GM23338 (cell line): ENCODE data around the gene NOVA2.

Experiments used
- EZH2 ChIP-seq: fragments of 200-600 bp; sonication (generic); IDR thresholded peaks from one replicate; pipeline ENCODE4 v1.8.0; 2017; ENCODE audit warnings: antibody characterized with exemption, mild to moderate bottlenecking, low read depth; ENCODE audit not compliant: unreplicated experiment
- EZH2phosphoT487 ChIP-seq: fragments of 200-600 bp; sonication (generic); IDR thresholded peaks from one replicate; pipeline ENCODE4 v1.8.1; 2018; ENCODE audit warnings: antibody characterized with exemption; ENCODE audit not compliant: unreplicated experiment
- POLR2AphosphoS5 ChIP-seq: IDR thresholded peaks from 2 replicates; pipeline ENCODE4 v1.6.1; 2016; ENCODE audit warnings: antibody characterized with exemption, low read depth
- TF ChIP-seq, protein P1 (sequence below), 2 experiments: fragments of 200-600 bp in 1 of 2; sonication (generic) in 1 of 2; conservative IDR thresholded peaks; 2 replicates each; pipeline versions ENCODE4 v1.5.1 to v1.6.1; 2016 to 2017; ENCODE audit warnings: antibody characterized with exemption in 2 of 2, low read depth in 2 of 2, mild to moderate bottlenecking in 2 of 2, moderate library complexity in 1 of 2

- TF ChIP-seq, protein P1, sequence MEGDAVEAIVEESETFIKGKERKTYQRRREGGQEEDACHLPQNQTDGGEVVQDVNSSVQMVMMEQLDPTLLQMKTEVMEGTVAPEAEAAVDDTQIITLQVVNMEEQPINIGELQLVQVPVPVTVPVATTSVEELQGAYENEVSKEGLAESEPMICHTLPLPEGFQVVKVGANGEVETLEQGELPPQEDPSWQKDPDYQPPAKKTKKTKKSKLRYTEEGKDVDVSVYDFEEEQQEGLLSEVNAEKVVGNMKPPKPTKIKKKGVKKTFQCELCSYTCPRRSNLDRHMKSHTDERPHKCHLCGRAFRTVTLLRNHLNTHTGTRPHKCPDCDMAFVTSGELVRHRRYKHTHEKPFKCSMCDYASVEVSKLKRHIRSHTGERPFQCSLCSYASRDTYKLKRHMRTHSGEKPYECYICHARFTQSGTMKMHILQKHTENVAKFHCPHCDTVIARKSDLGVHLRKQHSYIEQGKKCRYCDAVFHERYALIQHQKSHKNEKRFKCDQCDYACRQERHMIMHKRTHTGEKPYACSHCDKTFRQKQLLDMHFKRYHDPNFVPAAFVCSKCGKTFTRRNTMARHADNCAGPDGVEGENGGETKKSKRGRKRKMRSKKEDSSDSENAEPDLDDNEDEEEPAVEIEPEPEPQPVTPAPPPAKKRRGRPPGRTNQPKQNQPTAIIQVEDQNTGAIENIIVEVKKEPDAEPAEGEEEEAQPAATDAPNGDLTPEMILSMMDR (conservative IDR thresholded peaks at IDR 0.05; ENCODE audit: low read depth in 2 of 2), result no peak
- no peak for TF ChIP-seq EZH2
- TF ChIP-seq POLR2AphosphoS5, result no peak
- no peak for TF ChIP-seq EZH2phosphoT487
These were observed 22.2 kb upstream of the NOVA2 start for GRCh38 chr19:45995715-45996385.
